SK-N-MC (cell line): ENCODE data around the gene TMEM270.

Experiments used
- FOXP2 ChIP-seq: optimal IDR thresholded peaks from 2 replicates; pipeline ENCODE3; 2011; ENCODE audit warnings: mild to moderate bottlenecking, moderate library complexity; ENCODE audit not compliant: insufficient read depth; ENCODE audit errors: extremely low read length, control extremely low read depth
- POLR2AphosphoS5 ChIP-seq: IDR thresholded peaks from 2 replicates; pipeline ENCODE4 v1.6.1; 2012; ENCODE audit warnings: mild to moderate bottlenecking, low read depth, low read length, borderline replicate concordance

GRCh38 chr7:73903321-73904218, 42.6 kb downstream of the TMEM270 start:
- no peak for TF ChIP-seq FOXP2
- no peak for TF ChIP-seq POLR2AphosphoS5
